PC-3 (cell line): ENCODE measurements around the gene DNAH14. TPM values are rescaled to one million over a fixed set of nuclear protein-coding genes. Genes with fewer than 3 reads are reported as not detected.

Experiments
- ATAC-seq: fragments of 200-7000 bp; cut with Tn5 transposase; 2 replicates; pipeline ENCODE4 v1.9.1; 2020; ENCODE audit warnings: mild to moderate bottlenecking, moderate library complexity
- BruUV-seq: library from RNA; stranded (reverse); fragments of 400-500 nt; replicated peaks from 2 replicates; lab custom pipeline; 2021; lab: Mats Ljungman, UMichigan
- CTCF ChIA-PET: fragments of 300-600 bp; sonication (Branson Sonifier 250); formaldehyde crosslinking; loops from one replicate; lab custom pipeline; 2022; ENCODE audit warnings: antibody characterized with exemption; lab: Charles Lee
- POLR2A ChIA-PET: fragments of 300-600 bp; sonication (Branson Sonifier 250); formaldehyde crosslinking; loops from one replicate; lab custom pipeline; 2022; ENCODE audit warnings: antibody characterized with exemption; ENCODE audit not compliant: unreplicated experiment; lab: Charles Lee
- DNase-seq: peaks from one replicate; pipeline ENCODE4 v3.0.0-alpha.2; 2015
- H2AFZ ChIP-seq: fragments of 300-600 bp; sonication (generic); 2 replicates; pipeline ENCODE4 v1.6.0; 2016; ENCODE audit warnings: antibody characterized with exemption, low read length
- H3F3A ChIP-seq: fragments of 300-600 bp; sonication (generic); one replicate; pipeline ENCODE4 v1.6.0; 2017; ENCODE audit warnings: antibody characterized with exemption, low read length, control low read depth, mild to moderate bottlenecking; ENCODE audit not compliant: unreplicated experiment
- H3K27ac ChIP-seq: fragments of 300-600 bp; sonication (generic); 2 replicates; pipeline ENCODE4 v1.5.1; 2016; ENCODE audit warnings: mild to moderate bottlenecking, low read length
- H3K27me3 ChIP-seq: fragments of 300-600 bp; sonication (generic); 2 replicates; pipeline ENCODE4 v1.6.1; 2016; ENCODE audit warnings: low read length, mixed read lengths
- H3K36me3 ChIP-seq: fragments of 300-600 bp; sonication (generic); 2 replicates; pipeline ENCODE4 v1.6.1; 2016; ENCODE audit warnings: low read depth, mixed run types, low read length, mixed read lengths
- H3K4me1 ChIP-seq: fragments of 300-600 bp; sonication (generic); 2 replicates; pipeline ENCODE4 v1.5.1; 2016; ENCODE audit warnings: low read length; ENCODE audit not compliant: insufficient read depth
- H3K4me2 ChIP-seq: fragments of 300-600 bp; sonication (generic); 2 replicates; pipeline ENCODE4 v1.6.0; 2016; ENCODE audit warnings: low read length
- H3K4me3 ChIP-seq: fragments of 300-600 bp; sonication (generic); 2 replicates; pipeline ENCODE4 v1.5.1; 2016; ENCODE audit warnings: mild to moderate bottlenecking, low read length, mixed read lengths
- H3K79me2 ChIP-seq: fragments of 300-600 bp; sonication (generic); 2 replicates; pipeline ENCODE4 v1.6.1; 2017; ENCODE audit warnings: low read length, mixed read lengths
- H3K9ac ChIP-seq: fragments of 300-600 bp; sonication (generic); 2 replicates; pipeline ENCODE4 v1.6.0; 2016; ENCODE audit warnings: mild to moderate bottlenecking, low read length
- H3K9me2 ChIP-seq: fragments of 300-600 bp; sonication (generic); replicated peaks from 2 replicates; pipeline ENCODE4 v1.6.1; 2016; ENCODE audit warnings: mixed run types, low read length, mixed read lengths
- H3K9me3 ChIP-seq: fragments of 300-600 bp; sonication (generic); 2 replicates; pipeline ENCODE4 v1.6.1; 2016; ENCODE audit warnings: low read length, mixed read lengths
- H4K20me1 ChIP-seq: fragments of 300-600 bp; sonication (generic); 2 replicates; pipeline ENCODE4 v1.6.1; 2016; ENCODE audit warnings: low read length, mixed read lengths
- CTCF ChIP-seq: fragments of 300-600 bp; sonication (generic); conservative IDR thresholded peaks from 2 replicates; pipeline ENCODE4 v1.5.1; 2017; ENCODE audit warnings: antibody characterized with exemption, low read depth, mild to moderate bottlenecking, low read length
- EZH2 ChIP-seq: fragments of 300-600 bp; sonication (generic); IDR thresholded peaks from one replicate; pipeline ENCODE4 v1.6.1; 2017; ENCODE audit warnings: antibody characterized with exemption, mild to moderate bottlenecking, low read length; ENCODE audit not compliant: unreplicated experiment
- EZH2phosphoT487 ChIP-seq: fragments of 300-600 bp; sonication (generic); IDR thresholded peaks from 2 replicates; pipeline ENCODE4 v1.6.1; 2018; ENCODE audit warnings: mild to moderate bottlenecking, antibody characterized with exemption, low read length, borderline replicate concordance
- intact Hi-C: fragments of 100-400 bp; cut with micrococcal nuclease; formaldehyde crosslinking; loops from 2 replicates; pipeline ENCODE4 v1.9.0; 2023
- total RNA-seq: library from RNA; depleted of rRNA; stranded (reverse); fragments of >200 nt; gene quantifications from 2 replicates; pipeline ENCODE4 v1.2.3, GENCODE V29; 2014

The DNAH14 gene
- total RNA-seq, 1 experiment from 2014 or later: 42.8 TPM

GRCh38 chr1:225424562-225425200, 495.2 kb downstream of the DNAH14 start:
- H3K79me2 ChIP-seq: peaks cover 70% of the 10 kb centered on the region
- intact Hi-C loops: loop anchor here (5.0 kb wide), 1 partner anchor 492 kb away; no protein-coding TSS in a partner anchor
- H2AFZ ChIP-seq: no peak overlapping the region
- DNase-seq (peak; percentile 61), ATAC-seq (no peak)
- H3K36me3 ChIP-seq: peaks cover 15% of the 10 kb centered on the region; the same call in 1 of the 2 replicates
- peaks cover 42% of the 10 kb centered on the region for H4K20me1 ChIP-seq
- peaks cover 48% of the 10 kb centered on the region for H3K4me1 ChIP-seq
- H3K4me2 ChIP-seq: peak overlapping the region; percentile 92
- no peak overlapping the region for H3K9ac ChIP-seq
- CTCF ChIA-PET: interaction anchor here (0.6 kb wide), 2 partner anchors 9 to 200 kb away, joined by 3 read pairs; no protein-coding TSS in a partner anchor
- H3K4me3 ChIP-seq: peak overlapping the region; percentile 89
- no peaks in the 10 kb centered on the region for H3K9me2 ChIP-seq
- TF ChIP-seq EZH2 (no peak), EZH2phosphoT487 (no peak), CTCF (no peak)
- POLR2A ChIA-PET: interaction anchor here (0.5 kb wide), 1 partner anchor 567 kb away, joined by 4 read pairs; no protein-coding TSS in a partner anchor
- H3K27ac ChIP-seq: no peak overlapping the region
- no peaks in the 10 kb centered on the region for H3F3A ChIP-seq
- BruUV-seq: no TSS peak
- no peaks in the 10 kb centered on the region for H3K9me3 ChIP-seq
- no peaks in the 10 kb centered on the region for H3K27me3 ChIP-seq

GRCh38 chr1:225425201-225425786, 495.8 kb downstream of the DNAH14 start:
- Histone ChIP-seq H2AFZ (no peak overlapping the region), H3K4me1 (peaks cover 48% of the 10 kb centered on the region), H3K9ac (peak overlapping the region; percentile 82; the same call in 1 of the 2 replicates), H3K4me2 (peak overlapping the region; percentile 92), H3K4me3 (peak overlapping the region; percentile 89), H3K9me3 (no peaks in the 10 kb centered on the region), H3K27me3 (no peaks in the 10 kb centered on the region), H3K36me3 (peaks cover 11% of the 10 kb centered on the region; the same call in 1 of the 2 replicates), H3K9me2 (no peaks in the 10 kb centered on the region), H4K20me1 (peaks cover 42% of the 10 kb centered on the region), H3K27ac (no peak overlapping the region), H3F3A (no peaks in the 10 kb centered on the region), H3K79me2 (peaks cover 68% of the 10 kb centered on the region)
- intact Hi-C loops: loop anchor here (5.0 kb wide), 1 partner anchor 493 kb away; no protein-coding TSS in a partner anchor
- BruUV-seq: no TSS peak
- ChIA-PET POLR2A (interaction anchor here (0.5 kb wide), 1 partner anchor 566 kb away, joined by 4 read pairs; no protein-coding TSS in a partner anchor), CTCF (interaction anchor here (0.6 kb wide), 1 partner anchor 8 kb away, joined by 3 read pairs; no protein-coding TSS in a partner anchor)
- DNase-seq (peak; percentile 75), ATAC-seq (no peak)
- no peak for TF ChIP-seq EZH2
- TF ChIP-seq CTCF: no peak
- no peak for TF ChIP-seq EZH2phosphoT487
